HG02943 (cell line): Measurements from ENCODE around the gene DDC.
A peak's percentile ranks its signal among the peaks of the same experiment; 100 is the strongest.

ENCODE experiments used
- ATAC-seq: cut with Tn5 transposase; IDR thresholded peaks from one replicate; pipeline ENCODE4 v1.9.1; 2021; ENCODE audit warnings: mild to moderate bottlenecking, low read depth, moderate library complexity; ENCODE audit not compliant: unreplicated experiment

DDC gene

GRCh38 chr7:50492770-50493519 lies 72.3 kb downstream of the DDC start:
- no peak for ATAC-seq

- no peak for ATAC-seq
These were observed 73.3 kb downstream of the DDC start for GRCh38 chr7:50491943-50492342.

DNA sequence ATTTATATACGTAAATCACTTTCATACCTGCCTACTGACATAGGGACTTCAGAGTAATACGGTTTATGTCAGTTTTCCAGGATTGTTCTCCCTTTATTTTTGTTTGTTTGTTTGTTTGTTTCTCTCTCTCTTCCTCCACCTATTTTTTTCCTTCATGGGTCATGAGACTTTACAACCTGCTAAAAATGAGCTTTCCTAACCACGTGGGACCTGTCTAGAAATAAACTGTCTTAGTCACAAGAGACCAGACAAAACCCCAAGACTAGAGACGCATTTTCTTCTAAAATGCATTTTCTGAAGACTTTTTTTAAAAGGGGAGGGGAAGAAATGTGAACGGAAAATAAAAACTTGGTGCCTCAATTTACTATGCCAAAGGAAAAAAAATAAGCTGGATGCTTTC lies 74.0 kb downstream of the DDC start:
- no peak for ATAC-seq

GRCh38 chr7:50488379-50488778 lies 76.8 kb downstream of the DDC start:
- no peak for ATAC-seq

- ATAC-seq: no peak
These were observed 78.7 kb downstream of the DDC start for GRCh38 chr7:50486512-50486911.

DNA sequence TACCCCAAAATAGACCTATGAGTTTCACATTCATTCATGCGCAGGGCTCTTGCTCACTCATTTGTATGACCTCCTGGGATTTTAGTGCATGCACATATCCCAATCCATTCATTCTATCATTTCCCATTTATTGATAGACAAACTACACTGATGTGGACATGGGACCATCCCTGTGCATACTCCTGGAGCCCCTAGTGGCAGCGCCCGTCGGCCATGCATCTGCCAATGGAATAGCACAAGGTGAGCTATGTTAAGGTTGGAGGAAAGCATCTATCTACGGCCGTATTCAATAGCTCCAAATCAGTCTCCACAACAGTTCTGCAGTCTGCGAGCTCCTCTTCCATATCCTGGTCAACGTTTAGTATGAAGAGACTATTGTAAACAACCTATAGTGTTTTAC lies 83.3 kb downstream of the DDC start:
- ATAC-seq: no peak

DNA sequence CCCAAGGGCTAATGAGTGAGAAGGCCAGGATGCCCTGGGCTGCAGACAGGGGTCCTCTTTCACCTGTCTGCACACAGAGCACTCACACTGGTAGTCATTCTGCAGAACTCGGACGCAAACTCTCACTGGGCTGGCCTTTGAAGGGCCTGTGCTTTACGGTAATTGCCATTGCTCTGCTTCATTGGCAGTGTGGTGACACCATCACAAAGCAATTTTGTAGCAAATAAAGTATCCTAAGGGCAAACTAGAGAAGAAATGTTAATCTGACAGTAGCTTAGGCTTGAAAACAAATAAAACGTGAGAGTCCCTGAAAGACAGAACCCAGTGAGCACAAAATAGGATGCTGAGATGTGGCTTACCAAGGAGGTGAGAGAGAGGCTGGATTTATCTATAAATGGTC lies 84.4 kb downstream of the DDC start:
- ATAC-seq: no peak

DNA sequence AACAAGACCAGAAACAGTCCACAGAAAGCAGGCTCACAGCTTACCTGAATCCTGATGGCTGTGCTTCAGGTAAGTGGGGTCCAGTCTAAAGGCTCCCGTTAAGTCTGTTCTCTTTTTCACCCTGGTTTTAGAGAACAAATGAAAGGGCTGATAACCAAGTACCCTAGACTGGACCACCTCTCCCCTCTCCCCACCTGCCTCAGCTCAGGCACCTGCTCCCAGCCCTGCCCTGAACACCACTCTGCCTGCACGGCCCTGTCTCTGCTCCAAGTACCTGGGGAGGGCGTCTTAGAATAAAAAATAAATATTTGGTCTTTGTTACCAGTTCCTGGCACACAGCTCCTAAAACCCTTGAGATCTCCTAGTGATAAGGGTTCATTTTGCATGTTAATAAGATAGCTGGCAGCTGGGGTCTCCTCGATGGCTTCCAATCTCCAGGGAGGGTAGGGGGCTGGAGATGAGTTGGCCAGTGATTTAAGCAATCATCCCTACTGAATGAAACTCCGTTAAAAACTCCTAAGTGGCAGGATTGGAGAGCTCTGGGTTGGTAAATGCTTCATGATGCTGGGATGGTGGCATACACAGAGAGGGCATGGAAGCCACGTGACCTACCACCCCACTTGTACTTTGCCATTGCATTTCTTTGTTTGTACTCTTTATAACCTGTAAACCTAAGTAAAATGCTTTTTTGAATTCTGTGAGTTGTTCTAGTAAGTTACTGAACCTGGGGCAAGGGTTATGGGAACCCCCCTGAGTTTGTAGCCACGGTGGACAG lies 85.3 kb downstream of the DDC start:
- no peak for ATAC-seq

DNA sequence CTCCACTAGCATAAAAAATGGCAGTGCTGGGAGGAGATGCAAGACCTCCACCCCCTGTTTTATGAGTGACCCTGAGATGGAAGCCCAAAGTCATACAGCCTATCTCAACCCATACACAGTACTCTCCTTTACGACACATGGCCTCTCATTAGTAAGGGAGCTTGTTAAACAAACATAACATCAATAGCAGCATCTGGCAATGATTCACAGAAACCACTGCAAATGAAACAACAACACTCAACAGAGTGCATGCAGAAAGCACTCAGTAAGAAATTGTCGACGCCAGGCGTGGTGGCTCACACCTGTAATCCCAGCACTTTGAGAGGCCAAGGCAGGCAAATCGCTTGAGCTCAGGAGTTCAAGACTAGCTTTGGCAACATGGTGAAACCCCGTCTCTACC lies 87.6 kb downstream of the DDC start:
- no peak for ATAC-seq

DNA sequence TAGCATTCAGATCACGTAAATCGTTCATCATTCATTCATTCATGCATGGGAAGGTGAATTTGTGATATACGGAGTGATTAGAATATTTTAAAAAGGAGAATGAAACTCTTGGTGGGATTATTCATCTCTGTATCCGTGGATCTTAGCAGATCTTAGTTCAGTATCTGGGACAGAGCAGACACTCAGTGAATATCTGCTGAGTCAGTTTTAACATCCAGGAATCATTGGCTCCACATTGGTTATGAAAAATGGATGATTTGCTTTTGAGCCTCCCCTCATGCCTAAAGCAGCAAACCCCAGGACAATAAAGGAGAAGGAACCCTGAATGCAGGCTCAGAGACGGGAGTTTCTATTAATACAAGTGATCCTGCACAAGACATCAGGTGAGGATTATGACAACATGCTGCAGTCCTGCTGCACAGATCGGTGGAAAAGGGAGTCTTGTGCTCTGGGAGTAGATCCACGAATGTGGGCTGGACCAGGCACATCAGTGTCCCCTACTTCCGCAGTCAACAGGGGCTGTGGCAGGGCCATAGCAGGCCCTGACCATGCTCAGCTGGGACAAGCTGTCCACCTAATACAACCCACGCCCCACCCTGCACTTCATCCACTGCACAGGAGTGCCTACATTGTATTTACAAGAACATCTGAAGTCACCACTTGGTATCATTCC lies 88.1 kb downstream of the DDC start:
- no peak for ATAC-seq

GRCh38 chr7:50475340-50475739 lies 89.9 kb downstream of the DDC start:
- ATAC-seq: no peak

DNA sequence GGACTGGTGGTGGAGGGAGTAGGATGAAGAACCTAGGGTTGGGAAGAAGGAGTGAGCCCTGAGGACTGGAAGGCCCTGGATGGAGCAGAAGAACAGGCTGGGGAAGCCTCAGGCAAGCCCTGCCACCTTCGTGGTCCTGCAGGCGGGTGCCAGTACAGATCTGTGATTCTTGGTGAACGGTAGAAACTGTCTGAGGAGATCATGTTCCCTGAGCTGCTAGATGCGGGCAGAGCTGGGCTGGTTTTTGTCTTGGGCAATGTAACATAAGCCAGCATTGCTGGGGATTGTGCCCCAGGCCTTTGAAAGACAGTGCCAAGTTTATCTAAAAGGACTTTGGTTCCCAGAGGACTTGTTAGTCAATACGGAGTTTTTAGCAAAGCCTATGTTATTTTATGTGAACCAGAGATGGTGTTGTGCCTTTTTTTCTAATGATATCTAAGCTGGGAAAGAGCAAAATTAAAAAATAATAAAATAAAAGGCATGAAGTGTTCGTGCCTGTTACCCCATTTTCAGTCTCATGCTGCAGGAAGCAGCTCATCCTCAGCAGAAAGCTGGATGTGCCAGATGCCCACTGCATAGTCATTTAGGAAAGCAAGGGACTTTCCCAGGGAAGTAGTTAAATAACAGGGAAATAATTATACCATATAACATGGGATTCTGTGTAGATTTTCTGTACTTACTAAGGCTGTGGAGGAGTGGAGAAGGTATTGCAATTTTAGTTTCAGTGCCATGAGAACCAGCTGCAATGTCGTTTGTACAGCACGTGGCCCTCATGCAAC lies 90.6 kb downstream of the DDC start:
- ATAC-seq: no peak

- no peak for ATAC-seq
These were observed 91.7 kb downstream of the DDC start for GRCh38 chr7:50473531-50473930.

GRCh38 chr7:50472427-50472826 lies 92.8 kb downstream of the DDC start:
- ATAC-seq: no peak

GRCh38 chr7:50471970-50472369 lies 93.2 kb downstream of the DDC start:
- no peak for ATAC-seq

GRCh38 chr7:50470250-50471163 lies 94.7 kb downstream of the DDC start:
- ATAC-seq: no peak

DNA sequence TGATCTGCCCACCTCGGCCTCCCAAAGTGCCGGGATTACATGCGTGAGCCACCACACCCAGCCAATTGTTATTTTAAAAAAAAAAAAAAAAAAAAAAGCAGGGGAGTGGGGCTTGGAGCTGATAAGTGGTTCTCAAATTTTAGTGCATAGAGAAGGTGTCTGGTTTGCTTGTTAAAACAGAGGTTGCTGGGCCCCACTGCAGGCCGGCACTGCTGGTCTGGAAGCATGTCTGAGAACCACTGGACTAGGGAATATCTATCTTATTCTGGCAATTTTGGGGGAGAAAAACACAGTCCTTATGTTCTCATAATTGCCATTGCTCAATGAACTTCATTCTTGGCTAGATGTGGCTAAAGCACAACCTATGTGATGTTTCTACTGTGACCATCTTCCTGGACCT lies 96.0 kb downstream of the DDC start:
- ATAC-seq: no peak

DNA sequence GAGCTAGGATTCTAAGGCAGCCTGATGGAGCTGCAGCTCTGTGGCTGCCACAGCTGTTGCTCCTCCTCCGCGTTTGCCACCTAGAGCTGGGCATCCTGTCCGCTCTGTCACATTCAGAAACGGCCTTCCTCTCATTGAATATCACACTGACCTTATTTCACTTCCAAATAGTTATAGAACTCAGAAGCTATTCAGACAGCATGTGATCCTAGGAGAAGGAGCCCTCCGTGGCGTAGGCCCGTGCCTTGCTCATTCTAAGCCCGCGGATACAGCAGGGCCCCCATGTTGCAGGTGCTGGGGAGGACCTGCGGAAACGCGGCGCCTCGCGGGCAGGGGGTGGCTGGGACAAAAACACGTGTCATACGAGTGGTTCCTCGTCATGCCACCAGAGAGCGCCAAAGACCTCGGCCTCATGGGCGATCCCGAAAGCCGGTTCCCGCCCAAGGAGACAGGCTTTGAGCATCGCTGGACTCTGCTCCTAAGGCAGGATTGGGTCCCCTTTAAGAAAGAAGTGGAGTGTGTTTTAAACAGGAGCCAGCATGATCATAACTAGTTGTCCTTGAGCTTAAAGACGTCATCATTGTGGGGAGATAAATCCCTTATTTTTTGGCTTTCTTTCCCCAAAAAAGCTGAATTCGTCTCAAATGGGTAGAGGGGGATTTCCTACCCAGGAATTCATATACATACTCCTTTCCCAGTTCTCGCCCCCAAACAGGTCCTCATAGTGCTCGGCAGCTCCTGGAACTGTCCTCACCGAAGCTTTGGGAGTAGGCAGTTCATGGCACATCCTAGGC lies 97.2 kb downstream of the DDC start:
- peak; percentile 75 for ATAC-seq
